Naive thymus-derived CD4-positive, alpha-beta T cell (primary cell): ENCODE results near the gene TRABD2B. TPM values are rescaled to one million over a fixed set of nuclear protein-coding genes. Genes with fewer than 3 reads are reported as not detected.

Experiments
- ATAC-seq: fragments of 150-1000 bp; cut with Tn5 transposase; 2 replicates; pipeline ENCODE4 v1.10.0; 2021; ENCODE audit warnings: mild to moderate bottlenecking, moderate library complexity
- CTCF ChIA-PET: fragments of 350-600 bp; sonication (Branson Sonifier 250); formaldehyde crosslinking; loops from one replicate; lab custom pipeline; 2021; ENCODE audit warnings: antibody characterized with exemption; lab: Charles Lee
- POLR2A ChIA-PET: fragments of 350-600 bp; sonication (Branson Sonifier 250); formaldehyde crosslinking; loops from one replicate; lab custom pipeline; 2021; ENCODE audit warnings: antibody characterized with exemption, inconsistent platforms; lab: Charles Lee
- DNase-seq, 9 donors: peaks; one replicate each; pipeline versions ENCODE4 v3.0.0 to v3.0.0-alpha.2; 2020 to 2022; ENCODE audit warnings: mixed read lengths in 1 of 9
- H3K27ac ChIP-seq: one replicate; pipeline ENCODE4 v1.7.0; 2013; ENCODE audit warnings: mild to moderate bottlenecking, low read depth, low read length, moderate library complexity
- H3K27me3 ChIP-seq, 2 donors: one replicate each; pipeline ENCODE4 v1.7.0; 2013; ENCODE audit warnings: low read length in 2 of 2, mild to moderate bottlenecking in 2 of 2, moderate library complexity in 2 of 2; ENCODE audit not compliant: control insufficient read depth in 2 of 2, insufficient read depth in 2 of 2
- H3K36me3 ChIP-seq, 3 experiments: 1 replicate in 2 of 3; 2 replicates in 1 of 3; pipeline ENCODE4 v1.7.0; 2013; ENCODE audit warnings: low read length in 3 of 3, mild to moderate bottlenecking in 3 of 3, moderate library complexity in 1 of 3; ENCODE audit not compliant: insufficient read depth in 3 of 3, control insufficient read depth in 2 of 3
- H3K4me1 ChIP-seq, 2 donors: one replicate each; pipeline ENCODE4 v1.7.0; 2013; ENCODE audit warnings: low read length in 2 of 2, mild to moderate bottlenecking in 2 of 2, moderate library complexity in 1 of 2; ENCODE audit not compliant: control insufficient read depth in 2 of 2, insufficient read depth in 2 of 2
- H3K4me3 ChIP-seq: 2 replicates; pipeline ENCODE4 v1.7.0; 2013; ENCODE audit warnings: mild to moderate bottlenecking, low read length
- H3K9me3 ChIP-seq, 3 experiments: 1 replicate in 2 of 3; 2 replicates in 1 of 3; pipeline ENCODE4 v1.7.0; 2013; ENCODE audit warnings: low read length in 3 of 3; ENCODE audit not compliant: control insufficient read depth in 2 of 3
- H3K27ac Mint-ChIP-seq, 9 donors: one replicate each; pipeline ENCODE4 v1.8.0; 2020 to 2022; ENCODE audit warnings: mixed read lengths in 9 of 9, mild to moderate bottlenecking in 8 of 9, moderate library complexity in 5 of 9, inconsistent platforms in 2 of 9
- H3K27me3 Mint-ChIP-seq, 5 donors: one replicate each; pipeline ENCODE4 v1.8.0; 2021 to 2022; ENCODE audit warnings: mixed read lengths in 5 of 5, mild to moderate bottlenecking in 1 of 5
- H3K36me3 Mint-ChIP-seq, 5 donors: one replicate each; pipeline ENCODE4 v1.8.0; 2020 to 2022; ENCODE audit warnings: mixed read lengths in 5 of 5, mild to moderate bottlenecking in 3 of 5, inconsistent platforms in 1 of 5
- H3K4me1 Mint-ChIP-seq, 7 donors: one replicate each; pipeline ENCODE4 v1.8.0; 2020 to 2022; ENCODE audit warnings: mixed read lengths in 7 of 7, mild to moderate bottlenecking in 3 of 7, inconsistent platforms in 1 of 7
- H3K4me3 Mint-ChIP-seq, 10 donors: one replicate each; pipeline ENCODE4 v1.8.0; 2020 to 2022; ENCODE audit warnings: mild to moderate bottlenecking in 10 of 10, mixed read lengths in 10 of 10, moderate library complexity in 6 of 10, inconsistent platforms in 2 of 10
- H3K9me3 Mint-ChIP-seq, 11 donors: one replicate each; pipeline ENCODE4 v1.8.0; 2020 to 2022; ENCODE audit warnings: mixed read lengths in 11 of 11, mild to moderate bottlenecking in 4 of 11, inconsistent platforms in 1 of 11, moderate library complexity in 1 of 11
- intact Hi-C, 2 donors: fragments of 100-400 bp; cut with micrococcal nuclease; formaldehyde crosslinking; loops; one replicate each; pipeline ENCODE4 v1.15.1; 2023
- polyA plus RNA-seq, 2 donors: library from polyadenylated mRNA; unstranded; fragments of 300-500 nt; fragmentation: Illumina TruSeq; gene quantifications; one replicate each; pipeline ENCODE4 v1.2.3, GENCODE V29; 2021
- total RNA-seq, 6 experiments: library from RNA in 5 of 6; stranded (reverse) in 5 of 6; gene quantifications; 1 replicate in 5 of 6; 2 replicates in 1 of 6; pipeline ENCODE4 v1.2.3 and lab custom pipeline; 2021 to 2026

Gene TRABD2B
- total and polyA plus RNA-seq, 7 experiments from 2014 or later = not detected

DNA sequence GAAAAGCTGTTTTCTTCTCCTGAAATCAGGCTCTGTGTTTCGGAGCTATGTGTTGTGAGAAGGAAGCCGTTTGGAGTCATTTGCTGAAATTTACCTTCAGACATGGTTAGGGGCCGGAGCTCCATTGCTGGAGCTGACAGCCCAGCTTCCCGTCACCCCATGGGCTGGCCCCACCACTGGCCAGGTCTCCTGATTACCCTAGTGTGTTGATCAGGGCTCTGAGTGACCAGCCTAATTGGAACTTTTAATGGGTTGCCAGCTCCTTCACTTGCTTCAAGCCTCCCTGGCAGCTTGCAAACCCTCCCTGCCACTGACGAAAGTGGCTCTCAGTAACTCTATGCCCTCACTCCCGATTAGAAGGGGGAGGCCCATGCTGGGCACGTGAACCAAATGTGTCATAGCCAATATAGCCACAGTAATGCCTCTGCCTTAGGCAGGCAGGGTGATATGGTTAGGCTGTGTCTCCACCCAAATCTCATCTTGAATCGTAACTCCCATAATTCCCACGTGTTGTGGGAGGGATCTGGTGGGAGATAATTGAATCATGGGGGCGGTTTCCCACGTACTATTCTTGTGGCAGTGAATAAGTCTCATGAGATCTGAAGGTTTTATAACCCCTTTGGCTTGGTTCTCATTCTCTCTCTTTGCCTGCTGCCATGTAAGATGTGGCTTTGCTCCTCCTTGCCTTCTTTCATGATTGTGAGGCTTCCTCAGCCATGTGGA lies 224.1 kb downstream of the TRABD2B start:
- no peak overlapping the region for H3K4me3 ChIP-seq
- no peak overlapping the region for H3K4me3 Mint-ChIP-seq
- no peaks in the 10 kb centered on the region for H3K27me3 ChIP-seq
- no peaks in the 10 kb centered on the region for H3K36me3 Mint-ChIP-seq
- ATAC-seq (no peak), DNase-seq (no peak)
- no peaks in the 10 kb centered on the region for H3K36me3 ChIP-seq
- peaks cover 0 to 1% (median 0%) of the 10 kb centered on the region in 11 donors for H3K9me3 Mint-ChIP-seq
- ChIA-PET CTCF (no interaction called here), POLR2A (no interaction called here)
- intact Hi-C loops = no loop called here
- no peaks in the 10 kb centered on the region for H3K9me3 ChIP-seq
- no peak overlapping the region for H3K27ac ChIP-seq
- H3K4me1 ChIP-seq = no peaks in the 10 kb centered on the region
- no peaks in the 10 kb centered on the region for H3K4me1 Mint-ChIP-seq
- H3K27ac Mint-ChIP-seq = no peak overlapping the region
- peaks cover 0 to 9% (median 5%) of the 10 kb centered on the region in 5 donors for H3K27me3 Mint-ChIP-seq

DNA sequence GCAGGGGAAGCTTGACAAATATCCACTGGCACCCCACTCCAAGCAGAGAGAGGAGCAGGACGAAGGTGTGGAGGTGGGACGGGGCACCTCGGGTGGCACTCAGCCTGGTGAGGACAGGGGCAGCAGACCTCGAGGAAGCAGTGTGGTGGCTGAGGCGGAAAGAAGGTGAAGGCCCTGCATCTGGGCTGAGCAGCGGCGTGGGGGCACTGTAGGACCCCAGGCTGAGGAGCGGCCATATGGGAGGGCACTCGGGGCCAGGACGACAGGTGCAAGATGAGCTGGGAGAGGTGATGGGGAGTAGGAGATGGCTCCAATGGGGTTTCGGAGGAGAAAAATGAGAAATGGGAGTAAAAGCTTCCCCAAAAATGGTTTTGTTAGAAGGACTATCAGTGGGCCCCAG lies 224.9 kb downstream of the TRABD2B start:
- H3K4me3 Mint-ChIP-seq = no peak overlapping the region
- ATAC-seq = no peak
- POLR2A ChIA-PET = no interaction called here

DNA sequence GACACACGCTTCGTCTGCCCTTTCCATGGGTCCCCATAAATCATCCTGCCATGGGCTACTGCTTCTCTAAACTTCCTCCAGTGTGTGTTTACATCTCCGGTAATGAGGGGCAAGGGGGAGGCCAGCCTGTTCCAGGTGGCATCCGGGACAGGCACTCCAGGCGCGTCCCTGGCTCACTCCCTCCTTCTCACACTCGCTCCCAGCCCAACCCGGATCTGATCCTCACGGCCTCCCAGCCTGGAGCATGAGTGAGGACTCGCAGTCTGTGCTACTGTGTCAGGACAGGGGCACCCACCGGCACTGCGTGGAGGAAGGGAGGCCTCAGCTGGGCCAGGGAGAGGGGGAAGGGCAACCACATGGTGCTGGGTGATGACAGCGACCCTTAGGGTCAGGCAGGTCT lies 225.4 kb downstream of the TRABD2B start:
- intact Hi-C loops = no loop called here
- Mint-ChIP-seq H3K36me3 (no peaks in the 10 kb centered on the region), H3K4me1 (no peaks in the 10 kb centered on the region), H3K27me3 (peaks cover 0 to 9% (median 5%) of the 10 kb centered on the region in 5 donors), H3K9me3 (peaks cover 0 to 3% (median 0%) of the 10 kb centered on the region in 11 donors), H3K4me3 (no peak overlapping the region), H3K27ac (no peak overlapping the region)
- ATAC-seq (no peak), DNase-seq (no peak)
- Histone ChIP-seq H3K27ac (no peak overlapping the region), H3K4me1 (no peaks in the 10 kb centered on the region), H3K36me3 (no peaks in the 10 kb centered on the region), H3K4me3 (no peak overlapping the region), H3K9me3 (no peaks in the 10 kb centered on the region), H3K27me3 (no peaks in the 10 kb centered on the region)
- CTCF ChIA-PET = no interaction called here
- POLR2A ChIA-PET = no interaction called here

More for the DNA sequence above, 224.9 kb downstream of the TRABD2B start:
- Mint-ChIP-seq H3K9me3 (peaks cover 0 to 1% (median 0%) of the 10 kb centered on the region in 11 donors), H3K36me3 (no peaks in the 10 kb centered on the region), H3K4me1 (no peaks in the 10 kb centered on the region), H3K27ac (peak overlapping the region in 1 of 9 donors; percentile 76), H3K27me3 (peaks cover 0 to 9% (median 5%) of the 10 kb centered on the region in 5 donors)
- no peak overlapping the region for H3K4me3 ChIP-seq
- H3K27ac ChIP-seq = no peak overlapping the region
- H3K27me3 ChIP-seq = no peaks in the 10 kb centered on the region
- no peaks in the 10 kb centered on the region for H3K4me1 ChIP-seq
- no peak for DNase-seq
- CTCF ChIA-PET = no interaction called here
- H3K36me3 ChIP-seq = no peaks in the 10 kb centered on the region
- intact Hi-C loops = no loop called here
- H3K9me3 ChIP-seq = no peaks in the 10 kb centered on the region

DNA sequence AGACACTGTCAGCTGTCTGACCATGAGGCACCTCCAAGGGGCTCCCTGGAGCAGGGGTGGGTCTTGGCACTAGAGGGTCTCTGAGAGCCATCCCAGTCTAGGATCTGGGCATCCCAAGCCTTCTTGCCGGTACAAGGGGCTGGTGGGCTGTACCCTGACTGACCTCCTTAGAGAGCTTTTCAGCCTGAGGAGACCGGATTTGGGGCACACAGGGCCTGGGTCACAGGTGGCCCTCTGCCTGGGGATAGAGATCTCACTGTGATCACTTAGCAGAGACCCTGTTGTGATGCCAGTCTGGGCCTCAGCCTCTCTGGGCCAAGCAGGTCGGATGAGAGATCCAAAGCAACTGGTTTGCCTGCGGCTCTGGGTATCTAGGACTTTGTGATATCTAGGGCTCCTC lies 227.2 kb downstream of the TRABD2B start:
- Histone ChIP-seq H3K36me3 (no peaks in the 10 kb centered on the region), H3K27ac (no peak overlapping the region), H3K4me3 (no peak overlapping the region), H3K4me1 (no peaks in the 10 kb centered on the region), H3K9me3 (no peaks in the 10 kb centered on the region), H3K27me3 (no peaks in the 10 kb centered on the region)
- H3K4me1 Mint-ChIP-seq = no peaks in the 10 kb centered on the region
- peaks cover 0 to 9% (median 5%) of the 10 kb centered on the region in 5 donors for H3K27me3 Mint-ChIP-seq
- no peak overlapping the region for H3K4me3 Mint-ChIP-seq
- peaks cover 0 to 3% (median 0%) of the 10 kb centered on the region in 11 donors for H3K9me3 Mint-ChIP-seq
- intact Hi-C loops = no loop called here
- POLR2A ChIA-PET = no interaction called here
- DNase-seq = no peak
- no peak for ATAC-seq
- CTCF ChIA-PET = no interaction called here
- H3K36me3 Mint-ChIP-seq = no peaks in the 10 kb centered on the region
- H3K27ac Mint-ChIP-seq = no peak overlapping the region

DNA sequence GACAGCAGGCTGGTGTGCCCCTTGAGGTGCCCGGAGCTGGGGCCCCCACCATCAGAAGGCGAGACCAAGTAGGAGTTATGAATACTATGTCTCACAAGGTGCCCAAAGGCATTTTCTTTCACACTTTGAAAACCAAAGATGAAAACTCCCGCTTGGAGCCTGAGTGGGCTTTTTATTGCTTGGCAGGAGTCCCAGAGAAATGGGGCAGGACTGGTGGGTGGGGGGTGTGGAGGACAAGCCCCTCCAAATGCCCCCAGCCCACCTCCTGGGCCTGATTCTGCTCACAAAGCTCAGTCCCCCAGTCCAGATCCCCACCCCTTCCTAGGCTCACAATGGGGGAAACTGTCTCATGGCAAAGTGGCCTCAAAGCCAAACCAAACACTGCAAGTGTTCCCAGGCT lies 227.9 kb downstream of the TRABD2B start:
- Mint-ChIP-seq H3K36me3 (no peaks in the 10 kb centered on the region), H3K4me3 (no peak overlapping the region), H3K27me3 (peaks cover 0 to 9% (median 5%) of the 10 kb centered on the region in 5 donors), H3K27ac (no peak overlapping the region), H3K9me3 (peaks cover 0 to 3% (median 0%) of the 10 kb centered on the region in 11 donors), H3K4me1 (no peaks in the 10 kb centered on the region)
- H3K27ac ChIP-seq = no peak overlapping the region
- H3K36me3 ChIP-seq = no peaks in the 10 kb centered on the region
- H3K9me3 ChIP-seq = no peaks in the 10 kb centered on the region
- POLR2A ChIA-PET = no interaction called here
- no peaks in the 10 kb centered on the region for H3K27me3 ChIP-seq
- CTCF ChIA-PET = no interaction called here
- H3K4me1 ChIP-seq = no peaks in the 10 kb centered on the region
- DNase-seq (no peak), ATAC-seq (no peak)
- H3K4me3 ChIP-seq = no peak overlapping the region
- intact Hi-C loops = no loop called here

DNA sequence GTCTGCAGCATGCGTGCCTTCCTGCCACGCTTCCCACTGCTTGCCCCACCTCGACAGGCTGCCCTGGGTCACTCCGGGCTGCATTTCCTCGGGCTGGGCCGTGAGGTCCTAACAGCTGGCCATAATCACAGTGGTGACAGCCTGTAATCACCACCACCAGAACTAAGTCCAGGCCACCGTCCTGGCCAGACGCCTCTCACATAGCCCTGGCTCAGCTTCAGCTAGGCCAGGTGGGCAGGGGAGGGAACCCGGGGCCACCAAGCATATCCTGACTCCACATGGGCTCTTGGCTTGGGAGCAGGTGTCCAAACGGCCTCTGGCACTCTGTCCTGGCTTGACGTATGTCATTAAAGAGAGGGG lies 229.5 kb downstream of the TRABD2B start:
- no peak overlapping the region for H3K4me3 Mint-ChIP-seq
- H3K9me3 Mint-ChIP-seq = peaks cover 0 to 3% (median 0%) of the 10 kb centered on the region in 11 donors
- no peaks in the 10 kb centered on the region for H3K36me3 ChIP-seq
- no peaks in the 10 kb centered on the region for H3K9me3 ChIP-seq
- no peaks in the 10 kb centered on the region for H3K4me1 Mint-ChIP-seq
- ChIA-PET POLR2A (no interaction called here), CTCF (no interaction called here)
- H3K27me3 ChIP-seq = no peaks in the 10 kb centered on the region
- no peak overlapping the region for H3K27ac Mint-ChIP-seq
- ATAC-seq (no peak), DNase-seq (no peak)
- H3K27ac ChIP-seq = no peak overlapping the region
- H3K36me3 Mint-ChIP-seq = no peaks in the 10 kb centered on the region
- no peak overlapping the region for H3K4me3 ChIP-seq
- H3K27me3 Mint-ChIP-seq = peaks cover 0 to 9% (median 5%) of the 10 kb centered on the region in 5 donors
- H3K4me1 ChIP-seq = no peaks in the 10 kb centered on the region
- intact Hi-C loops = no loop called here
